Measurements from ENCODE around the gene KLF4.
"Not testable (repeated sequence)": the region's sequence is repeated elsewhere in the genome, so short reads cannot be mapped to it uniquely, and the experiment has no call there.

Gene KLF4

DNA sequence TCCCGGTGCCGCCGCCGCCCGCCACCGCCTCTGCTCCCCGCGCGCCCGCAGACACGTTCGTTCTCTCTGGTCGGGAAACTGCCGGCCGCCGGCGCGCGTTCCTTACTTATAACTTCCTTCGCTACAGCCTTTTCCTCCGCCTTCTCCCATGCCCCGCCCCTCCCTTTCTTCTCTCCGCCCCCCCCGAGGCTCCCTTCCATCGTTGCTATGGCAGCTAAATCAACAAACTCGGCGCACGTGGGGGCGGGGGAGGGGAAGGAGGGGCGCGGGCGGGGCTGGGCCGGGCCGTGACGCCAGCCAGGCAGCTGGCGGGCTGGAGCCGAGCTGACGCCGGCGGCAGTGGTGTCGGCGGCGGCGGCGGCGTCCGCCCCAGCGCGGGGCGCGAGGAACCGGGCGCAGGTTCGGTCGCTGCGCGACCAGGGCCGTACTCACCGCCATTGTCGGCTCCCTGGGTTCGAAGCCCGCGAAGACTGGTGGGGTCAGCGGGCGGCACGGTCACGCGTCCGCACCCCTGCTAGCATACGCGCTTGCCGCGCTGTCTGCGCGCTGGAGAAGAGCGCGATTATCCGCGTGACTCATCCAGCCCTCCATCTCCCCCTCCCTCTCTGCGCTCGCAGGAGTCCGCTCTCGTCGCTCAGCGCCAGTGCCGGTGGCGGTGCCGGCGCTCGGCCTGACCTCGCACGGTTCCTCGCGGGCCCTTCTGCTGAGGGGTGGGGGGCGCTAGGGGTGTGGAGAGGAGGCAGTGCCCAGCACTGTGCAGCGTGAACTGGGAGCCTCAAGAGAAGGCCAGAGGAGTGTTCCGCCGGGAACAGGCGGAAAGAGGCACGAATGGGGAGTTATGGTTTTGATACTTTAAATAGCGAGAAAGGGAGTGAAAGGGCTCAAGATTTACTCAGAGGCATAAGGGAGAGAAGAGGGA lies at the start of gene KLF4:
Gene KLF4 (minus strand): TSS at position 83 of the 919 bp plus-strand sequence. CDS start 597 bp downstream, outside the sequence.
- no peak for FAIRE-seq
- DNase-seq (ENCODE audit: low spot score), result no peak

DNA sequence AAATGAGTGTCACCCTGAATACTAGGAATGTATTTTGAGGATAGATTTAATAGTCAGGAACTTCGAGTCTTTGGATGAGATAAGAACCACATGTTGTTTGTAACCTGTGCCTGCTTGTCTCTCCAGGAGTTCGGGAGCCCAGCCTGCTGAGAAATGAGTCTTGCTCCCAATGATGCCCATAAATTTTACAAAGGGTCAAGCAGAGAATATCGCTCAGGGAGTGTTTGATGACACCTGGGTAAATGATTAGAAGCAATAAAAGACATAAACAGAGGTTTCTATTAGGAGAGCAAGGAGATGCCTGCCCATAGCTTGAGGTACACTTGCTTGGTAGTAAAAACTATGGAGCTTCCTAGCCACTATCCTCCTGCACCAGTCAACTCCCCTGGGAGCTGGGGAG lies 46.9 kb upstream of the KLF4 start:
- FAIRE-seq (no peak), DNase-seq (ENCODE audit: low spot score) (no peak)

DNA sequence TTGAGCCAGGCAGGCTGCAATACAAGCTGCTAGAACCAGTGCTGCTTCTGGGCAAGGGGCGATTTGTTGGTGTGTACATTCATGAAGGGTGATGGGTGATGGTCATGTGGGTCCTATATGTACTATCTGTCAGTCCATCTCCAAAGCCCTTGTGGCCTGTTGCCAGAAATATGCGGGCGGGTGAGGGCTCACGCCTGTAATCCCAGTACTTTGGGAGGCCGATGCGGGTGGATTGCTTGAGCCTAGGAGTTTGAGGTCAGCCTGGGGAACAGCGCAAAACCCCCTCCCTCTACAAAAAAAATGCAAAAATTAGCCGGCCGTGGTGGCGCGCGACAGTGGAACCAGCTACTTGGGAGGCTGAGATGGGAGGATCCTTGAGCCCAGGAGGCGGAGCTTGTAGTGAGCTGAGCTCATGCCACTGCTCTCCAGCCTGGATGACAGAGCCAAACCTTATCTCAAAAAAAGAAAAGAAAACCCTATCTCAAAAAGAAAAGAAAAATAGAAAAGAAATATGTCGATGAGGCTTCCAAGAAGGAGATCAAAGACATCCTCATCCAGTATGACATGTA lies 45.0 kb upstream of the KLF4 start:
- FAIRE-seq (no peak), DNase-seq (ENCODE audit: low spot score) (no peak)

DNA sequence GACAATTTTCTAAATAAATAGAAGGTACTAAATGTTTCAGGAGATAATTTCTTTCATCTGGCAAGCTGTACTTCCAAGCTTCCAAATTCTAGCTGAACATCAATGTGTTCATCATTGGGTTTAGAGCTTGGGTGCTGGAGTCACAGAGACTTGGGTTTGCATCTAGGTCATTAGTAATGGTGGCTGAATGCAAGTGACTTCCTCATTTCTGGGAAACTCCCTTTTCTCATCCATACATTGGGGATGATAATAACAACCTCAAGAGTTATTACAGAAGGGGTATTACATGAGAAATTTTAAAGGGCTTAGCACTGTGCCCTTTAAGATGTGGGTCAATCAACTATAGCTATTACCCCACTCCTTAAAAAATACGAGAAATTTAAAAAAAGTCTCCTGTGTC lies 41.1 kb upstream of the KLF4 start:
- FAIRE-seq (no peak), DNase-seq (ENCODE audit: low spot score) (no peak)

DNA sequence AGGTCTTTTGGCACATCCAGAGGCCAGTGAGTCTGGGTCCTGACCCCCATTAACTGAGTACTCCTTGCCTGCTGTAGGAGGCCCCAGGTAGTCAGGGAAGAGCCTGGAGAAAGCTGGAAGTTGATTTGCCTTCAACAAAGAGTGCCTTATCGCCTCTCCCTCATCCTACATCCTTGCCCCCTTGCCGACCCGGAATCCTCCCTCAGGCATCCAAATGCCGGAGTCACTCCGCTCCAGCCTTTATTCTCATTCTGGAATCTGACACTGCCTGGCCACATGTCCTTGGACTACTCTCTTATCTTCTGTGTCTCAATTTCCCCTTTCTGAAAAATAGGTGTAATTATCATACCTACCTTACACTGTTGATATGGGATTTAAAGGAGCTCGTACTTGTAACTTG lies 39.1 kb upstream of the KLF4 start:
- no peak for DNase-seq (ENCODE audit: low spot score)
- no peak for FAIRE-seq

DNA sequence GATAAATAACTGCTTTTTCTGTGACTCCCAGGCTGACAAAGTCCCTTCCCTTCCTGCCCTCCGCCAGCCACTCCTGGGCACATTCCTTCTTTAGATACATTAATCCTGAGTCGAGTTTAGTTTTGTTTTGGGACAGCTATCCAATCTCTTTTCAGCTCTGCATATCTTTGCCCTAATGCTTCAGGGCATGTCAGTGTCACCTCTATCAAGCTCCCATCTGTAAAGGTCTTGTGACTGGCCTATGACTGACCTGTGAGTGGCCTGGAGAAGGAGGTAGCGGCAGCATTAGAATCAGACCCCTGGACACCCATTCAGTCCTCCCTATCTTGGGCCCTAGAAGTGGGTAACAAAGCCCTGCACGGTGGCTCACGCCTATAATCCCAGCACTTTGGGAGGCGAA lies 34.0 kb upstream of the KLF4 start:
- FAIRE-seq (no peak), DNase-seq (ENCODE audit: low spot score) (no peak)

DNA sequence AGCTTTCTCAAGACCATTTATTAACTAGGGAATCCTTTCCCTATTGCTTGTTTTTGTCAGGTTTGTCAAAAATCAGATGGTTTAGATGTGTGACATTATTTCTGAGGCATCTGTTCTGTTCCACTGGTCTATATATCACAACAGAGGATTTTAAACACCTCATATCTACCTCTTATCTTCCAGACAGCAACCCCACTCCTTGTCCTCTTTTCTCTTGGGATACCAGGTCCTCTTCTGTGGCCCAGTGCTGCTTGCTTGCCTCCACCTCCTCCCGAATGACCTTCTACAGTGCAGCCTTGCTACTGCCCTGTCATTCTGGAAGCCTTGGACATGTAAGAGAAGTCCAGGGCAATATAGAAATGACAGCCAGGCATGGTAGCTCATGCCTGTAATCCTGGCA lies 30.6 kb upstream of the KLF4 start:
- DNase-seq (ENCODE audit: low spot score), result no peak
- no peak for FAIRE-seq

DNA sequence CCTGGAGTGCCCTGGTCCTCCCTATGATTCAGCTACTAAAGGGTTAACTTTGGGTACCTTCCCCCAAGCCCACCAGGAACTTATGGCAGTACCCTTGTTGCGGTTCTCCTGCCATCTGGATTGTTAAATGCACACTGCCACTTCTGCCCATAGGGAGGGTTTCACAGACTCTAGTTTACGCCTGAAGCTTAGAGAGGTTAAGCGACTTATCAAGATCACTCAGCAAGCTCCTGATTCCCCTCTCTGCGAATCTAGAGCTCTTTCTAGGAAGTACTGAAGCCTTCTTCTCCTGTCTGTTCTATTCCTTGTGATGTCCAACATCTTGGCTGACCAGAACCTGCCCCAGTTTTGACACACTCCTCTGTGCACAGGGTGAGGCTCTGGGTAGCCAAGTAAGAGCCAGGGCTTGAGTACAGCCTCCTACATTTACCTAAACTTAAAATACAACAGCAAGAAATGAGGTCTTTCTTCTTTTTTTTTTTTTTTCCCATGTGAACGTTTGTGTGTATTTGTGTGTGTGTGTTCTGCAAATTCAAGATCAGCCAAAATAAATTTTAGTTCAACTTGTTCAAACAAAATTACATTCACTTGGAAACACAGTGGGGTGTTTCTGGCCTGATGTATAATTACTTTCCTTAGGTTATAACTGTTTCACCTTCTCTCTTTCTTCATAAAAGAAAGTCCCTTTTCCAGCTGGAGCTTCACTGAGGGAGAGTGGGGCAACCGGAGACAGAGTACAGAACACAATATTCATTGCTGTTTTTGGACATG lies 28.7 kb upstream of the KLF4 start:
- FAIRE-seq (no peak), DNase-seq (ENCODE audit: low spot score) (no peak)

DNA sequence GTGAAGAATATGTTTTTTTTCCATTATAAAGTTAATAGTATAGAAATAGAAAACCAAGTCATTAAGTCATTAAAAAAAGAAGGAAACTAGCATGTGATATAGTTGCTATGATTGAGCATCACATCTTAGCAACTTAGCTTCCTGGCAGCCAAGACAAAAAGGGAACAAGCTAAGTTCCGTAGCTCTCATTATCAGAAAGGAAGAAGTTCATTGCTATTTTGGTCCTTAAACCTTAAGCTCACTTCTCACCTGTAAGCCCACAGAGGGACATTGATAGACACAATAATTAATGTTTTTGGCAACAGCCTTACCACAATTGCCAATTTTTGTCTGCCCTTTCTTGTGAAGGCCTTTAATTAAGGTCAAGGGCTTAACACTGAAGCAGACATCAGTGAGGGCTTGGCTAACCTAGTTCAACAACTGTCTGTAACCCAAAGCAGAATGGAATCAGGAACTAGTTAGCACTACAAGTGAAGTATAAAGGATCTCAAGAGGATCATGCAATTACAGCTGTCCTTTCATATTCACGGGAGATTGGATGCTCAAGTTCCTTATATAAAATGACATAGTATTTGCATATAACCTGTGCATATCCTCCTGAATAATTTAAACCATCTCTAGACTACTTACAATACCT lies 24.0 kb upstream of the KLF4 start:
- FAIRE-seq (no peak), DNase-seq (ENCODE audit: low spot score) (no peak)

DNA sequence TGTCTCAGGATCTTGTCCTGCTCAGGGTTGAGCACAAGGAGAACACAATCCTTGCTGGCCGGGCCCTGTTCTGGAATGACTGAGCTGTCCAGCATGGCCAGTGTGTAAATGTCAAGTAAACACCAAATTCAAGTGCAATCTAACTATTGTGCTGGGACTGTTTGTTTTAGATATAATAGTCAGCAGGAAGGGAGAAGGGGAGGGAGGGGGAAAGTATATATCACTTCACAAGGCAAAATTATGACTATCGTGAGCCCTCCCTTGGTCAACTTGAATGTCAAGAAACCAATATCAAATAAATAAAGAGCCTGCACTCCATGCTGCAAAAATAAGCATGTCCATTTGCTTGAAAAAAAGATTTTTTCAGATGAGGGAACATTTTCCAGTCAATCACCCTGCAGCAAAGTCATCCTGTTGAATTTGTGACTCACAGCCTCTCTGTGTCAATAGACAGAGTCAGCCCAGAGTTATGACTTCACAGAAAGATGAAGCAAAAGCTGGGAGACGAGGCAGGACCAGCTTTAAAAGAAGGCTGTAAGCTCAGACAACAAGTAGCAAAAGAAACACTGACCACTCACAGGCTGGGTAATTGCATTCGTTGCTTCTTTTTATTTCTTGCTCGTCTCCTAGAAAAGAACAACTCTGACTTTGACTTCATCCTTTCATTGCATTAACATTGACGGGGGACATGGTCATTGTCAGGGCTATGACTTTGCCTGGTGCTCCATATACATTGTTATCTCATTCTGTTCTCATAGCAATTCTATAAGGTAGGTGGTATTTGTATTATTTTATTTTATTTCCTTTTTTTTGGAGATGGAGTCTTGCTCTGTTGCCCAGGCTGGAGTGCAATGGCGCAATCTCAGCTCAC lies 15.3 kb upstream of the KLF4 start:
- DNase-seq (ENCODE audit: low spot score), result peak; percentile 76

DNA sequence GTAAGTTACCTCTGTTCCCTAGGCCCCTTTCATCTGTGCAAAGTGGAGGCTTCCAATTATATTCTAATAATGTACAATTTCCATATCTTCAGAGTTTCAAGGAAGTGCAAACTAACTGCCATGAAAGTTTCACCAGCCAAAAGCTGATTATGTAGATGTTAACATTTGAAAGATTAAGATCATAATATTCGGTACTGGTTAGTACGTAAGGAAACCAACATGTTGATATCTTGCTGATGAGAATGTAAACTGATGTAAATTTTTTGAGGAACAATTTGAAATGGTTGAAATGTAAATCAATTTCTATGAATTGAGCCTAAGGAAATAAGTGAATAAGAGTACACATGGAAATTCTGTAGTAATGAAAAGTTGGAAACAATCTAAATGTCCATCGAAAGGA lies 12.9 kb upstream of the KLF4 start:
- DNase-seq (ENCODE audit: low spot score), result no peak
- no peak for FAIRE-seq

More for the DNA sequence above, 15.3 kb upstream of the KLF4 start:
- no peak for FAIRE-seq

DNA sequence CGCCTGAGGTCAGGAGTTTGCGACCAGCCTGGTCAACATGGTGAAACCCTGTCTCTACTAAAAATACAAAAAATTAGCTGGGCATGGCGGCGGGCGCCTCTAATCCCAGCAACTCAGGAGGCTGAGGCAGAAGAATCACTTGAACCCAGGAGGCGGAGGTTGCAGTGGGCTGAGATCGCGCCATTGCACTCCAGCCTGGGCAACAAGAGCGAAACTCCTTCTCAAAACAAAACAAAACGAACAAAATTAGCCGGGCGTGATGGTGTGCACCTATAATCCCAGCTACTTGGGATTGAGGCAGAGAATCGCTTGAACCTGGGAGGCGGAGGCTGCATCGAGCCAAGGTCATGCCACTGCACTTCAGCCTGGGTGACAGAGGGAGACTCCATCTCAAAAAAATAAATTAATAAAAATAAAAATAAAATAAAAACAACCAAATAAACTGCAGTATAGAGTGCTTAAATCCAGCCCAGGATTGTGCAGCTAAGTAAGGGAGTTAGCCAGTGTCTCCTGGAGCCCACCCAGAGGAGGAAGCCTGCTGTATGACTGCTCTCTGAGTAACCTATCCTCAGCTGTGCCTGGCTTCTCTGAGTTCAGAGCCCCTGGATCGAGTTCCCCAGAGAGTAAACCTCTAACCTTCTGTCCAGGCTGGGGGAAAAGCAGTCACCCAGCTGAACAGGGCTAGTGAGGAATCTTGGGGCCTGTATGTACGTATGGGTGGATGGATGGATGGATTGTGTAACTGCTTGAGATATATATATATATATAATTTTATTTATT lies 11.0 kb upstream of the KLF4 start:
- DNase-seq (ENCODE audit: low spot score); FAIRE-seq: not testable (repeated sequence)

DNA sequence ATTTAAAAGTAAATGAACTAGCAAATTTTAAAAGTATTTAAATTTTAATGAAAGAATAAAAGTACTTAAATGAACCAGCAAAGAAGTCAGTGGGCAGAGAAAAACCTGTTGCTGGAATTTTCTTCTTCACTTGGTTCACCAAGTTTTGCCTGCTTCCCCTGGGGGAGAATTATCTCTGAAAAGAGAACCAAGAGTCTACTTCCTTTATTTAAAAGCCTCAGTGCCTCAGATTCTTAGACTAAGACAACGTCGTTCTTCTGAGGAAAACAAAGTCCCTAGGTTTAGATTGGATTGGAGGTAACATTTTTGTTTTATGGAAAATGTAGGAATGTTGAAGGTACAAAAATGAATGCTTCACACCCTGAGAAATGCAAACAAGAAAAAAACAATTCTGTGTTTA lies 7.4 kb upstream of the KLF4 start:
- DNase-seq (ENCODE audit: low spot score) (no peak), FAIRE-seq (no peak)

DNA sequence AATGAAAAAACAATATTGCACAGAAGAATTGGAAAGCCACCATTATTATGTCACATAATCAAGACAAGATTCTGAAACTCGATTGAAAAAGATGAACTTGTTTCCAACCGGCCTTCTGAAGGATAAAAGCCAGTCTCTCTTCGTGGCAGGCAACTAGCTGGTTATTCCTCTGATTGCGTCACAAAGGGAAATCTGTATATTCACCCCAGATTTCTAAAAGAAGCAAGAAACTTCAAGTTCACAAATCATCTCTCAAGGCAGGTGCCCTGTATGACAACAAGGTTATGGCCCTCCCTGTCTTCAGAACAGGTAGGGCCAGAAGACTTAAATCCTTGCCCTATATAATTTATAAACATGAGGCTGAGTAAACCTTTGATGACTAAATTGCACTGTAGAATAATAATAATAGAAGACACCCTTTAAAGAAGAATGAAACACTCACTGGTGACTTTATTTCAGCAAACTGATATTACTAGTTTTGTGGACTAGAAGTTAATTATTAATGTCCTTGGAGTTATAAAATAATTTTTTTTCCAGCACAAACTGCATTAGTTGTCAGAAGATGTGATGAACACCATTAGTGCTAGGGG lies 2.9 kb upstream of the KLF4 start:
- DNase-seq (ENCODE audit: low spot score), result no peak
- no peak for FAIRE-seq

DNA sequence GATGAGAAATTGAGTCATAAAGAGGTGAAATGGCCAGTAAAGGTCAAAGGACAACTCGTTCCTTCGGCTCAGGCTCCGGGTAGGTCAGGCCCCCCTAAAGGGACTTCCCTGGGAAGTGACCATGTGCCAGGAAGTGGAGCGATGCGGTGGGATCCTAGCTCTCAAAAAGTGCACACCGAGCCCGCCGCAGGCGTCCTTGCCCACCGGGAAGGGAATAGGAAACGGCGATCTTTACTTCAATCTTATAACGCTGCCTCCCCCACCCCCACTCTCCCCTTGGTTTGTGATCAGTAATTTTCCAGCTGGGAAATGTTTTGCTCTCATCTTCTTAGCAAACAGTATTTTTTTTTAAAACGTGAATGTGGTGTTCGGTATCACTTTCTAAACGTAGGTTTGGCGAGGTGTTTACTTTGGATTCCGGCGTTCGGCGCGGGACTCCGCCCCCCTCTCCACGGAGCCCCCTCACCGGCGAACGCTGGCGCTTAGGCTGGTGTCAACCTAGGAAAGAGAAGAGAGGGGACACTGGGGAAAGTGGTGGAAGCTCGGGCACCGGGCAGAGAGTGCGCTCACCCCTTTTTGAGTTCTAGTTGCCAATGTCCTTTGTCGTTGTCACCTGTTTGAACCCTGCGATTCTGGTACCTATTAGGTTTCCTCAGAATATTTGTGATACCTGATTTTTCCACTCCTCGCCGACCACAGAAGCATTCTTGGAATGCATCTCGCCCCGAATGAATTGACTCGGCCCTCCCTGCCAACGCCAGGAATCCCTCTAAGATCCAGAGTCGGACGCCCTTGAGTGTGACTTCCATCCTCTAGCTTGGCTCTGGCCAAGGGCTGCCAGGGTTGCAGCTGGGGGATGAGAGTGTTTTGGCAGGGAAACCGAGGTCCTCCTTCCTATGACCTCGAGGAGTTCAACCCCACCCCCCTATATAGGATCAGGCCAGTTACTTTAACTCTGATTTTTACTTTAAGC lies 1.8 kb upstream of the KLF4 start:
- FAIRE-seq (no peak), DNase-seq (ENCODE audit: low spot score) (peak; percentile 62)

DNA sequence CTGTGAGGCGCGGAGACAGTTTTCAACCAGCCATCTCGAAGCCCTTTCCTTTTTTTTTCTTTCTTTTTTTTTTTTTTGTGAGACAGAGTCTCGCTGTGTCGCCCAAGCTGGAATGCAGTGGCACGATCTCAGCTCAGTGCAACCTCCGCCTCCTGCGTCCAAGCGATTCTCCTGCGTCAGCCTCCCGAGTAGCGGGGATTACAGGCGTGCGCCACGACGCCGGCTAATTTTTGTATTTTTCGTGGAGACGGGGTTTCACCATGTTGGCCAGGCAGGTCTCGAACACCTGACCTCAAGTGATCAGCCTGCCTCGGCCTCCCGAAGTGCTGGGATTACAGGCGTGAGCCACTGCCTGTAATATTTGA lies 1.0 kb upstream of the KLF4 start:
- FAIRE-seq; DNase-seq (ENCODE audit: low spot score): not testable (repeated sequence)

DNA sequence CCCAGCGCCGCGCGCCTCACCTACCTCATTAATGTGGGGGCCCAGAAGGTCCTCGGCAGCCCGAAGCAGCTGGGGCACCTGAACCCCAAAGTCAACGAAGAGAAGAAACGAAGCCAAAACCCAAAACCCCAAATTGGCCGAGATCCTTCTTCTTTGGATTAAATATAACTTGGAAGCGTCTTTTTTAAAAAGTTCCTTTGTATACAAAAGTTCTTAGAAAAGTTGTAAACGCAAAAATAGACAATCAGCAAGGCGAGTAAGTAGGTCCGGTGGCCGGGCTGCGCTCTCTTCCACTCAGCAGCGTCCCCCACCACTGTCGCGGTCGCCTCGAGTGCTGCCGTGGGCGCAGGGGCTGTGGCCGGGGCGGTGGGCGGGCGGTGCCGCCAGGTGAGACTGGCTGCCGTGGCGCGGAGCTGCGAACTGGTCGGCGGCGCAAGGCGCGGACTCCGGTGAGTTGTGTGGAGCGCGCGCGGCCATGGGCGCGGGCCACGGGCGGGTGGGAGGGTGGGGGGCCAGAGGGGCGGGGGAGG lies 360 bp downstream of the KLF4 start:
- no peak for DNase-seq (ENCODE audit: low spot score)
- FAIRE-seq, result no peak
